ENCODE measurements around the gene SCN4A.
"Not testable (repeated sequence)": the region's sequence is repeated elsewhere in the genome, so short reads cannot be mapped to it uniquely, and the experiment has no call there.

Gene SCN4A

DNA sequence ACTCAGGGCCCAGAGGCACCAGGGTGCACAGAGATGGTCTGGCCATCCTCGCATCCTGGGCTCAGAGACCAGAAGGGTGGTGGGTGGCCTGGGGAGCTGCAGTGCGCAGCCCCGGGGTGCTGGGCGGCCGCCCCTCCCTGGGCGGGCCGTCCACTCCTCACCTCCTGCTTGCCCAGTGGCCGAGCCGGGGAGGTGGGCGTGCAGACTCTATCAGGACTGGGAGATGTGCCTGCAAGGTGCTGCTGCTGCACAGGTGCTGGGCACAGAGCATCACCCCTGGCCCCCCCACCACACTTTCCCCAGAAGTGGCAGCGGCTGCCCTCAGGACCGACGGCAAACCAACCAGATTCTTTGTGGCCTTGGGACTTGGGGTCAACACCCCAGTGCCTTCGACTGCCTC lies at the start of gene SCN4A:
SCN4A (minus strand) TSS at position 123 of the 400 bp plus-strand sequence; CDS start at position 46, 77 bp downstream.
- no peak for DNase-seq (ENCODE audit: low read depth)
- H3K4me3 ChIP-seq (replicated peaks; ENCODE audit: low read depth, low read length), result no peak within 1 kb of the TSS
- TF ChIP-seq, protein P1, sequence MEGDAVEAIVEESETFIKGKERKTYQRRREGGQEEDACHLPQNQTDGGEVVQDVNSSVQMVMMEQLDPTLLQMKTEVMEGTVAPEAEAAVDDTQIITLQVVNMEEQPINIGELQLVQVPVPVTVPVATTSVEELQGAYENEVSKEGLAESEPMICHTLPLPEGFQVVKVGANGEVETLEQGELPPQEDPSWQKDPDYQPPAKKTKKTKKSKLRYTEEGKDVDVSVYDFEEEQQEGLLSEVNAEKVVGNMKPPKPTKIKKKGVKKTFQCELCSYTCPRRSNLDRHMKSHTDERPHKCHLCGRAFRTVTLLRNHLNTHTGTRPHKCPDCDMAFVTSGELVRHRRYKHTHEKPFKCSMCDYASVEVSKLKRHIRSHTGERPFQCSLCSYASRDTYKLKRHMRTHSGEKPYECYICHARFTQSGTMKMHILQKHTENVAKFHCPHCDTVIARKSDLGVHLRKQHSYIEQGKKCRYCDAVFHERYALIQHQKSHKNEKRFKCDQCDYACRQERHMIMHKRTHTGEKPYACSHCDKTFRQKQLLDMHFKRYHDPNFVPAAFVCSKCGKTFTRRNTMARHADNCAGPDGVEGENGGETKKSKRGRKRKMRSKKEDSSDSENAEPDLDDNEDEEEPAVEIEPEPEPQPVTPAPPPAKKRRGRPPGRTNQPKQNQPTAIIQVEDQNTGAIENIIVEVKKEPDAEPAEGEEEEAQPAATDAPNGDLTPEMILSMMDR (IDR thresholded peaks at IDR 0.05; ENCODE audit: low read length, missing control alignments), result no peak

DNA sequence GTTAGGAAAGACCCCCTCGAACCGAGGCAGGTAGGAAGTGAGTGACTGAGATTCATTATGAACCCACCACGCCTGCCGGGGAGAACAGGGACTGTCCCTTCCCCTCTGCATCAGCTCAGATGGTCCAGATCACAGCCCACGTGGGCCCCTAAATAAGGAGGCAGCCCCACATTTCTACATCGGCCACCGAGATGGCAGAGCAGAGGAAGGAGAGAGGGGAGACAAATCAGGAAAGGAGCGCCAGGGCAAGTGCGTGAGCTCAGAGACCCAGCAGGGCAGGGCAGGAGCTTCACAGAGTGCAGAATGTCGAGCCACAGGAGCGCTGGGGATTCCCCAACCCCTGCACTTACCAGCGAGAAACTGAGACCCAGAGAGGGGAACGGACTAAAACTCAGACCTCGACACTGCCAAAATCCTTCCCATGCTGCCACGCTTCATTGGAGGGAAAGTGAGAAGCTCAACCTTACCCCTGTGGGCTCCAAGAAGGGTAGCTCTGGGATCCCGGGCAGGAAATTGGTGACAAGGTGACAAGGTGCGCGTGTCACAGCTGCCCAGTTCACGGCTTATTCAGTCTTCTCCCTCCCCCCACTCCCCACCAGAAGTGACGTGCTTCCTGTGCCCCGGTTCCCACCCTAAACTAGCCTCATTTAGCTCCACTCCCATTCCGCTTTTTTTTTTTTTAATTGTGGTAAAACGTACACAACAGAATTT lies 47.5 kb upstream of the SCN4A start, which contains the start of gene ICAM2:
ICAM2 (minus strand) TSS at position 578 of the 711 bp plus-strand sequence. CDS start 13,942 bp downstream, outside the sequence.
- TF ChIP-seq, protein P1 (IDR thresholded peaks at IDR 0.05; ENCODE audit: low read length, missing control alignments), result no peak
- H3K4me3 ChIP-seq (replicated peaks; ENCODE audit: low read depth, low read length), result no peak within 1 kb of the TSS
- no peak for DNase-seq (ENCODE audit: low read depth)

DNA sequence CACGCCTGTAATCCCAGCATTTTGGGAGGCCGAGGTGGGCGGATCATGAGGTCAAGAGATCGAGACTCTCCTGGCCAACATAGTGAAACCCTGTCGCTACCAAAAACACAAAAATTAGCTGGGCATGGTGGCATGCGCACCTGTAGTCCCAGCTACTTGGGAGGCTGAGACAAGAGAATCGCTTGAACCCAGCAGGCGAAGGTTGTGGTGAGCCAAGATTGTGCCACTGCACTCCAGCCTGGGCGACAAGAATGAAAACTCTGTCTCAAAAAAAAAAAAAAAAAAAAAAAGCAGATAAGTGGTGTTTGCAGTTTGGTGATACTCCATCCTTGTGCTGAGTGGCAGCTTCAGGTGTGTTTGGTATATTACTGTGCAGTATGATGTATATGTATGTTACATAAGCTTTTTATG lies 46.8 kb upstream of the SCN4A start:
- H3K4me3 ChIP-seq (replicated peaks; ENCODE audit: low read depth, low read length); DNase-seq (ENCODE audit: low read depth): not testable (repeated sequence)

DNA sequence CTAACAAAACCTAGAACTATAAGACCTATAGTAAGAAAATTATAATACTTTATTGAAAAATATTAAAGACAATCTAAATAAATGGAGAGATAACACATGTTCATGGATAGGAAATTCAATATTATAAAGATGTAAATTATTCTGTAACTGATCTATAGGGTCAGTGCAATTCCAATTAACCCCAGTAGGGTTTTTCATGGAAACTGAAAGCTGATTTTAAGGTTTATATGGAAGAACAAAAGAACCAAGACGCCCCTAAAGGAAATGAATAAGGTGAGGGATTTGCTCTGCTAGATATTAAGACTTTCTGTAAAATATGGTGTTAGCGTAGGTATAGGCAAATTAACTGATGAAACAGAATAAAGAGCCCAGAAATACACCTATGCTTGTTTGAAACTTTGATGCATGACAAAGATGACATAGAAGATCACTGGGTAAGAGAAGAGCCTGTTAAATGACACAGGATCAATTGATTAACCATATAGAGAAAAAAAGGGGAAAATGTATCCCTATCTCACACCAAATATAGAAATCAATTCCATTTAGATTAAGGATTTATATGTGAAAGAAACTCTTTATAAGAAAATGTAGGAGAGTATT lies 44.8 kb upstream of the SCN4A start:
- DNase-seq (ENCODE audit: low read depth), result no peak
- no peak overlapping the region for H3K4me3 ChIP-seq (replicated peaks; ENCODE audit: low read depth, low read length)
- TF ChIP-seq, protein P1 (IDR thresholded peaks at IDR 0.05; ENCODE audit: low read length, missing control alignments), result peak; percentile 24

DNA sequence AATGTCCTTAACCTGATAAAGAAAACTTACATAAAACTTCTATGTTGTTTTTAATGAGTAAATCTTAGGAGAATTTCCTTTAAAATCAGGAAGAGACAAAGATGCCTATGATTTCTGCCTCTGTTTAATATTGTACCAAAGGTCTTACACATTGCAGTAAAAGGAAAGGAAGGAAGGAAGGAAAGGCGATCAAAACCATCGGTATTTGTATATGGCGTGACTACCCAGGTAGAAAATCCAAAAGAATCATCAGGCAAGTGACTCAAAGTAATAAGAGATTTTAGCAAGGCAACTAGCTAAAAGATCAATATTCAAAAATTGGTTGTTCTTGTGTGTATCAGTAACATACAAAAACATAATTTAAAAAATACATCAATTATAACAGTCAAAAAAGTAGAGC lies 44.3 kb upstream of the SCN4A start:
- DNase-seq (ENCODE audit: low read depth), result no peak
- TF ChIP-seq, protein P1 (IDR thresholded peaks at IDR 0.05; ENCODE audit: low read length, missing control alignments), result no peak
- no peak overlapping the region for H3K4me3 ChIP-seq (replicated peaks; ENCODE audit: low read depth, low read length)

DNA sequence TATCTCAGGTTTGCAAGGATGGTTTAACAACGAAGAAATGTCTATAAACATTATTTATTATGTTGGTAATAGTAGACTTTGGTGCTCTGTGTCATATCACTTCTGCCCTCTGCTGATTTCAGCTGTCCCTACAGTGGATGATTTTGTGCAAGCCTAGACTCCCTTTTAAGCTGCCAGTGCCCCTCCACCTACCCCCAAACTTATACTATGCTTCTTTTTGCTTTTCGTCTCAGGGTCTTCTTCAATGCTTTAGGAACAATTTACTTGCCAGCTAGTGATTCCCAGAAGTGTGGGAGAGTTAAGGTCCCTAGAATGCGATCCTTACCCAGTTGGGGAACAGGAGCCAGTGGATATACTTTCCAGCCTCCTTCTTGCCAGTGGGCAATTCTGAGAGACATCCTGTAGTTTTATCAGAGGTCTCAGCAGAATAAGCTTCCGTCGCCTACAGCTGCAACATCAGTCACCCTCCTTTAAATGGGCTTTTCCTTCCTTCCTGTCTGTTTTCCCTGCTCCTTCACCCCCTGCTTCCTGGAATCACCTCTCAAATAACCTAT lies 43.6 kb upstream of the SCN4A start:
- DNase-seq (ENCODE audit: low read depth), result no peak
- TF ChIP-seq, protein P1 (IDR thresholded peaks at IDR 0.05; ENCODE audit: low read length, missing control alignments), result peak; percentile 18

DNA sequence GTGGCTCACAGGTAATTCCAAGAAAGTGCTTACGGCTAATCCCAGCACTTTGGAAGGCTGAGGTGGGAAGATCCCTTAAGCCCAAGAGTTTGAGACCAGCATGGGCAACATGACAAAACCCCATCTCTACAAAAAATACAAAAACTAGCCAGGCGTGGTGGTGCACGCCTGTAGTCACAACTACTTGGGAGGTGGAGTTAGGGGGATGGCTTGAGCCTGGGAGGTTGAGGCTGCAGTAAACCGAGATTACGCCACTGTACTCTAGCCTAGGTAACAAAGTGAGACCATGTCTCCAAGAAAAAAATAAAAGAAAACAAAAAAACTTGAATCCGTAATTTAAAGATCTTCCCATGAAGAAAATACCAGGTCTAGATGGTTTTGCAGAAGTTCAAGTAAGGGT lies 42.7 kb upstream of the SCN4A start:
- no peak overlapping the region for H3K4me3 ChIP-seq (replicated peaks; ENCODE audit: low read depth, low read length)
- TF ChIP-seq, protein P1 (IDR thresholded peaks at IDR 0.05; ENCODE audit: low read length, missing control alignments), result no peak
- DNase-seq (ENCODE audit: low read depth), result no peak

More for the DNA sequence above, 43.6 kb upstream of the SCN4A start:
- no peak overlapping the region for H3K4me3 ChIP-seq (replicated peaks; ENCODE audit: low read depth, low read length)

Data from fibroblast of pulmonary artery (primary cell).